ENCODE measurements around the gene STX18.
"Not testable (repeated sequence)": the region's sequence is repeated elsewhere in the genome, so short reads cannot be mapped to it uniquely, and the experiment has no call there.

DNA sequence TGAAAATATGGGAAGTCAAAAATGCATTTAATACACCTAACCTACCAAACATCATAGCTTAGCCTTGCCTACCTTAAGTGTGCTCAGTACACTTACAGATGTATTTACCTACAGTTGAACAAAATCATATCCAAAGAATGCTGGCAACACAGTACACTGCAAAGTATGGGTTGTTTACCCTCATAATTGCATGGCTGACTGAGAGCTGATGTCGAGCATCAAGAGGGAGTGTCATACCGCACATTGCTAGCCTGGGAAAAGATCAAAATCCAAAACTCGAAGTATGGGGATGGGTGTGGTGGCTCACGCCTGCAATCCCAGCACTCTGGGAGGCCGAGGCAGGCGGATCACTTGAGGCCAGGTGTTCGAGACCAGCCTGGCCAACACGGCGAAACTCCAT, 36.6 kb downstream of the STX18 start:
- TF ChIP-seq, protein P1, sequence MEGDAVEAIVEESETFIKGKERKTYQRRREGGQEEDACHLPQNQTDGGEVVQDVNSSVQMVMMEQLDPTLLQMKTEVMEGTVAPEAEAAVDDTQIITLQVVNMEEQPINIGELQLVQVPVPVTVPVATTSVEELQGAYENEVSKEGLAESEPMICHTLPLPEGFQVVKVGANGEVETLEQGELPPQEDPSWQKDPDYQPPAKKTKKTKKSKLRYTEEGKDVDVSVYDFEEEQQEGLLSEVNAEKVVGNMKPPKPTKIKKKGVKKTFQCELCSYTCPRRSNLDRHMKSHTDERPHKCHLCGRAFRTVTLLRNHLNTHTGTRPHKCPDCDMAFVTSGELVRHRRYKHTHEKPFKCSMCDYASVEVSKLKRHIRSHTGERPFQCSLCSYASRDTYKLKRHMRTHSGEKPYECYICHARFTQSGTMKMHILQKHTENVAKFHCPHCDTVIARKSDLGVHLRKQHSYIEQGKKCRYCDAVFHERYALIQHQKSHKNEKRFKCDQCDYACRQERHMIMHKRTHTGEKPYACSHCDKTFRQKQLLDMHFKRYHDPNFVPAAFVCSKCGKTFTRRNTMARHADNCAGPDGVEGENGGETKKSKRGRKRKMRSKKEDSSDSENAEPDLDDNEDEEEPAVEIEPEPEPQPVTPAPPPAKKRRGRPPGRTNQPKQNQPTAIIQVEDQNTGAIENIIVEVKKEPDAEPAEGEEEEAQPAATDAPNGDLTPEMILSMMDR (IDR thresholded peaks at IDR 0.05), result not testable (repeated sequence)
- TF ChIP-seq POLR2AphosphoS5 (IDR thresholded peaks at IDR 0.05), result not testable (repeated sequence)
